ENCODE data around the gene CERS2. TPM values are rescaled to one million over a fixed set of nuclear protein-coding genes. Genes with fewer than 3 reads are reported as not detected.

CERS2 gene
- total RNA-seq, 1 donor = 138 TPM

DNA sequence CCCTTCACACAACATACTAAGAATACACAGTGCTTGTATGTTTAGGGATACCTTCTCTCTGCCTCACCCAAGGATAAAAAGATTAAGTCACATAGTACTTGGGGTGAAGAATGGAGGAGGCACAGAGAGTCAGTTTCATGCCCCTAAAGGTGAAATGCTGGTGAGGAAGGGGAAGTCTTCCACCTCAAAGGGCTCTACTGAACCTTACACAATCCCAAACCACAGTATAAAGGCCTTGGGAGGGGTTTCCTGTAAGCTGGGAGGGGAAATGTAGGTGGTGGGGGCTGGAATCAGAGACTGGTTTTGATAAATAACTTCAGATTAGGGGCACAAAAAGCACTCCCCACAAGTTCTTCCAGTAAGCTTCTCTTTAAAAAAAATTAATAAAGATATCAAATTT is 28.5 kb upstream of the CERS2 start:
- no peak for DNase-seq (ENCODE audit: low read depth)
- no peak overlapping the region for H3K4me3 ChIP-seq (ENCODE audit: low read depth, low read length)
- TF ChIP-seq, protein P1, sequence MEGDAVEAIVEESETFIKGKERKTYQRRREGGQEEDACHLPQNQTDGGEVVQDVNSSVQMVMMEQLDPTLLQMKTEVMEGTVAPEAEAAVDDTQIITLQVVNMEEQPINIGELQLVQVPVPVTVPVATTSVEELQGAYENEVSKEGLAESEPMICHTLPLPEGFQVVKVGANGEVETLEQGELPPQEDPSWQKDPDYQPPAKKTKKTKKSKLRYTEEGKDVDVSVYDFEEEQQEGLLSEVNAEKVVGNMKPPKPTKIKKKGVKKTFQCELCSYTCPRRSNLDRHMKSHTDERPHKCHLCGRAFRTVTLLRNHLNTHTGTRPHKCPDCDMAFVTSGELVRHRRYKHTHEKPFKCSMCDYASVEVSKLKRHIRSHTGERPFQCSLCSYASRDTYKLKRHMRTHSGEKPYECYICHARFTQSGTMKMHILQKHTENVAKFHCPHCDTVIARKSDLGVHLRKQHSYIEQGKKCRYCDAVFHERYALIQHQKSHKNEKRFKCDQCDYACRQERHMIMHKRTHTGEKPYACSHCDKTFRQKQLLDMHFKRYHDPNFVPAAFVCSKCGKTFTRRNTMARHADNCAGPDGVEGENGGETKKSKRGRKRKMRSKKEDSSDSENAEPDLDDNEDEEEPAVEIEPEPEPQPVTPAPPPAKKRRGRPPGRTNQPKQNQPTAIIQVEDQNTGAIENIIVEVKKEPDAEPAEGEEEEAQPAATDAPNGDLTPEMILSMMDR (IDR thresholded peaks at IDR 0.05; ENCODE audit: insufficient read depth, low read length) = no peak

DNA sequence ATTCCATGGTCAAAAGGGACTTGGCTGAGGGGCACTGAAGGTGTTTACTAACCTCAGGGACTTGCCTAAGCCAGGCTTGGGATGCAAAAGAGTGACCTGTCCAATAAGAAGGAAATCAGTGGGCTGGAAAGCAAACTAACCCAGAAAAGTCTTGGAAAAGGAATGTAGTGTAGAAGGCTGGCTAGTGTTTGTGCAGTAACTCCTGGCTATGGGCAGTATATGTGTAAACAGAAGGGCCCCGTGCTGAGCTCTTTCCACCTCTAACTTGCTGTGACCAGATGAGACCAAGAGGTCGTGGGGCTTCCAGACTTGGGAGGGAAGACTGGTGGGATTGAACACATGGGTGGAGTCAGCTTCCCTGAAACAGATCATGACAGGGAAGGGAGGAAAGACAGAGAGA is 28.0 kb upstream of the CERS2 start:
- TF ChIP-seq, protein P1 (IDR thresholded peaks at IDR 0.05; ENCODE audit: insufficient read depth, low read length) = no peak
- H3K4me3 ChIP-seq (ENCODE audit: low read depth, low read length) = no peak overlapping the region
- no peak for DNase-seq (ENCODE audit: low read depth)

DNA sequence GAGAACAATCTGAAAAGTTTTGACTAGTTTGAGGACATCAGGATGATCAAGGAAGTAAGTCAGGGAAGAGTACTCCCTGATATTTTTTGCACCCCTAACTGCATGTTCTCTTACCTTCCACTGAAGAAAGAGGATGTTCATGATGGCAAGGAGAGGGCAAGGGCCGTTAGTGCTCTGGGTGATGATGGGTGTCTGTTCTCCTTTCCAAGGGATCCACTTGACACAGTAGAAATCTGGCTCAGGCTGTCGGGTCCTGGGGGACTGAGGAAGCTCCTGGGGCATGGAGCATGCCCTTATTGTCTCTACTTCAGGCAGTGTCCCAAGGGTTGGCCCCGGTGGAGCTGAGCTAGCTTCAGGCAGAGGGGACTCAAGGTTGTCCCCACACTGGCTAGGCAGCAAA is 27.4 kb upstream of the CERS2 start:
- TF ChIP-seq, protein P1 (IDR thresholded peaks at IDR 0.05; ENCODE audit: insufficient read depth, low read length) = no peak
- no peak for DNase-seq (ENCODE audit: low read depth)
- H3K4me3 ChIP-seq (ENCODE audit: low read depth, low read length) = no peak overlapping the region

DNA sequence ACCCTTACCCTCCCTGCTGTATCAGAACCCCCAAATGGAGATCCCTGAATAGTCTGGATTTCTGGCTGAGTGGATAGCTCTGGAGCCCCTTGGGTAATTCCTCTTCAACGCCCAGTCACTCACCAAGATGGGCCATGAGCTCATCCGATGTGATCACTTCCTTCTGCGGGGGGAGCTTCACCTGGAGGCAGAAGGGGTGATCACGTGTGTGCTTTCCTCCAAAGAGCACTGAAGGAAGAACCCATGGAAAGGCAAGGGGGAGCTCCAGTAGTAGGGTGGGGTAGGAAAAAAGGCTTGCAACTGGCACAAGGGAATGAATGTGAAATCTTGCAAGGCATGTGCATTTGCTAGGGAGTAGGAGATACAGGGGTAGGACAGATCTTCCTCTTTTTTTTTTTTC is 27.0 kb upstream of the CERS2 start:
- no peak overlapping the region for H3K4me3 ChIP-seq (ENCODE audit: low read depth, low read length)
- DNase-seq (ENCODE audit: low read depth) = no peak
- TF ChIP-seq, protein P1 (IDR thresholded peaks at IDR 0.05; ENCODE audit: insufficient read depth, low read length) = no peak

DNA sequence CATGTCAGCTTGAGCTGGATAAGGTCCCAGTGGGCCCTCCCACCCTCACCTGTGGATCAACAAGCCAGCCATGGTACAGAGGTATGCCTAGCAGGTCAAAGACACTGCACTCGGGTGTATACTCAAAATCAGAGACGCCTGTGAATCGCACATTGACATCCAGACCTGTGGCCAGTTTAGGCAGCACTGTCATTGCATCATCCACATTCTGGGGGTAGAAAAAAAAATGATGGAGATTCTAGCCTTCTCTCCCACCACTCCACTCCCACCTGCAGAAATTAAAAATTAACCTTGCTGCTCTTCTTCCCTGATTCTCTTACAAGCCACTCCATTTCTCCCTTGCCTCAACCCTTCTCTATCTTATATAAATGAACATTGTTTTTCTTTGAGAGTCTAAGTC is 25.8 kb upstream of the CERS2 start:
- TF ChIP-seq, protein P1 (IDR thresholded peaks at IDR 0.05; ENCODE audit: insufficient read depth, low read length) = no peak
- DNase-seq (ENCODE audit: low read depth) = no peak
- H3K4me3 ChIP-seq (ENCODE audit: low read depth, low read length) = no peak overlapping the region

DNA sequence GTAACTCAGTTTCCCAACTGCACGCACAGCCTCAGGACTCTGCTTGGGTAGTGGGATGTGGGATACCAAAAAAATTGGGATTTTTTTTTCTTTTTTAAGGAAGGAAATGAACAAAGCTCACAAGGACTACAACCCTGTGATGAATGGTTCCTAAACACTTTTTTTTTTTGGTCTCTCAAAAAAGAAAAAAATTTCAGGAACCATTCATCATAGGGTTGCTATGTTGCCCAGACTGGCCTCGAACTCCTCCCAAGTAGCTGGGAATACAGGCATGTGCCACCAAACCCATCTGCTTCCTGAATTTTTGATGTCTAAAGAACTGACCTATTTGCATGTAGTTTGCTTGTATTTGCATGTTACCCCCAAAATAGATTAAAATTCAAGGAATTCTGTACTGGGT is 25.3 kb upstream of the CERS2 start:
- H3K4me3 ChIP-seq (ENCODE audit: low read depth, low read length) = no peak overlapping the region
- TF ChIP-seq, protein P1 (IDR thresholded peaks at IDR 0.05; ENCODE audit: insufficient read depth, low read length) = no peak
- DNase-seq (ENCODE audit: low read depth) = no peak

DNA sequence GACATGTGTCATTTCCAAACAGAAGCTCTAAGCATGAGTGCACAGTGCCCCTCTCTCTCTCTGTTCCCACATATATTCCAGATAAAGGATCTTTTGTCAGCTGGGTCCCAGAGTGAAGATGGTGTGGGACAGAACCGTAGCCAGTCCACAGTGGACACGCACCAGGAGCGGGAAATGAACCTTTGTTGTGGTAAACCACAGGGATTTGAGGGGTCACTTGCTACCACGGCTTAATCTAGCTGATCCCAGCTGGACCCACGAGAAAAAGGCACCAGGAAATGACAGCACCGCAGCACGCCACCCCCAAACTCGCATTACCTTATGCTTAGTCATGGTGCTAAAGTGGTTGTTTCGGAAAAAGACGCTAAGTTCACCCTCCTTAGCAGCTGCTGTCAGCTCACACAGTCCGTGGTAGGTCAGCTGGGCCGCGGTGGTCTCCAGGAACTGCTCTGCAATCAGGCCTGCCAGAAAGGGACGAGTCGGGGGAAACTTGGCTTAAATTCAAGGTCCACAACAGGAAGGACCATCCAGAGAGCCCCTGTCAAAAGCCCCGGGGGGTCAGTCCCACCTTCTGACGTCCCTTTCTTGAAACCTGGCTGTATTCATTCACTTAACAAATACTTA is 24.5 kb upstream of the CERS2 start:
- peak; percentile 16 for DNase-seq (ENCODE audit: low read depth)
- TF ChIP-seq, protein P1 (IDR thresholded peaks at IDR 0.05; ENCODE audit: insufficient read depth, low read length) = no peak
- H3K4me3 ChIP-seq (ENCODE audit: low read depth, low read length) = no peak overlapping the region

Data from fibroblast of the aortic adventitia (primary cell).